Ovary (tissue), 3 donors: Measurements from ENCODE around the gene PHKA2.
"Not testable (repeated sequence)": the region's sequence is repeated elsewhere in the genome, so short reads cannot be mapped to it uniquely, and the experiment has no call there.

ENCODE experiments used
- EP300 ChIP-seq: sonication (generic); formaldehyde crosslinking; IDR thresholded peaks from one replicate; pipeline ENCODE4 v1.6.1; 2017; ENCODE audit warnings: antibody characterized with exemption
- POLR2A ChIP-seq: fragments of 450-650 bp; IDR thresholded peaks from one replicate; pipeline ENCODE4 v1.6.1; 2017; ENCODE audit warnings: antibody characterized with exemption, mild to moderate bottlenecking, moderate library complexity
- TF ChIP-seq, protein P1 (sequence below), 3 donors: fragments of 450-650 bp in 2 of 3; fragments of 200-600 bp in 1 of 3; IDR thresholded peaks; one replicate each; pipeline versions ENCODE4 v1.5.1 to v1.8.0; 2016 to 2022; ENCODE audit warnings: antibody characterized with exemption in 3 of 3, mild to moderate bottlenecking in 1 of 3
- donor health status: DM: no; HTN: no; CAD: no.

DNA sequence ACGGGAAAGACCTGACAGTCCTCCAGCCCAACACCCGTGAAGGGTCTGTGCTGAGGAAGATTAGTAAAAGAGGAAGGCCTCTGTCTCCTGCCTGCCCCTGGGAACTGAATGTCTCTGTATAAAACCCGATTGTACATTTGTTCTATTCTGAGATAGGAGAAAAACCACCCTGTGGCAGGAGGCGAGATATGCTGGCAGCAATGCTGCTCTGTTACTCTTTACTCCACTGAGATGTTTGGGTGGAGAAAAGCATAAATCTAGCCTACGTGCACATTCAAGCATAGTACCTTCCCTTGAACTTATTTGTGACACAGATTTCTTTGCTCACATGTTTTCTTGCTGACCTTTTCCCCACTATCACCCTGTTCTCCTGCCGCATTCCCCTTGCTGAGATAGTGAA, 3.7 kb downstream of the PHKA2 start:
- TF ChIP-seq POLR2A, EP300: not testable (repeated sequence)
- TF ChIP-seq, protein P1, sequence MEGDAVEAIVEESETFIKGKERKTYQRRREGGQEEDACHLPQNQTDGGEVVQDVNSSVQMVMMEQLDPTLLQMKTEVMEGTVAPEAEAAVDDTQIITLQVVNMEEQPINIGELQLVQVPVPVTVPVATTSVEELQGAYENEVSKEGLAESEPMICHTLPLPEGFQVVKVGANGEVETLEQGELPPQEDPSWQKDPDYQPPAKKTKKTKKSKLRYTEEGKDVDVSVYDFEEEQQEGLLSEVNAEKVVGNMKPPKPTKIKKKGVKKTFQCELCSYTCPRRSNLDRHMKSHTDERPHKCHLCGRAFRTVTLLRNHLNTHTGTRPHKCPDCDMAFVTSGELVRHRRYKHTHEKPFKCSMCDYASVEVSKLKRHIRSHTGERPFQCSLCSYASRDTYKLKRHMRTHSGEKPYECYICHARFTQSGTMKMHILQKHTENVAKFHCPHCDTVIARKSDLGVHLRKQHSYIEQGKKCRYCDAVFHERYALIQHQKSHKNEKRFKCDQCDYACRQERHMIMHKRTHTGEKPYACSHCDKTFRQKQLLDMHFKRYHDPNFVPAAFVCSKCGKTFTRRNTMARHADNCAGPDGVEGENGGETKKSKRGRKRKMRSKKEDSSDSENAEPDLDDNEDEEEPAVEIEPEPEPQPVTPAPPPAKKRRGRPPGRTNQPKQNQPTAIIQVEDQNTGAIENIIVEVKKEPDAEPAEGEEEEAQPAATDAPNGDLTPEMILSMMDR (IDR thresholded peaks at IDR 0.05): not testable (repeated sequence)
